DOHH2 (cell line): Measurements from ENCODE around the gene MVP.
"Not testable (repeated sequence)": the region's sequence is repeated elsewhere in the genome, so short reads cannot be mapped to it uniquely, and the experiment has no call there.

ENCODE experiments used
- H3F3A ChIP-seq: fragments of 200-600 bp; sonication (generic), shearing (Covaris generic); 2 replicates; pipeline ENCODE4 v1.6.0; 2016; ENCODE audit warnings: antibody characterized with exemption, mild to moderate bottlenecking; ENCODE audit not compliant: control insufficient read depth, insufficient read depth
- H3K27ac ChIP-seq: fragments of 200-600 bp; sonication (generic); 2 replicates; pipeline ENCODE4 v1.5.1; 2014; ENCODE audit warnings: low read depth, mild to moderate bottlenecking, low read length, moderate library complexity
- H3K27me3 ChIP-seq: fragments of 200-600 bp; sonication (generic); 2 replicates; pipeline ENCODE4 v1.6.1; 2014; ENCODE audit warnings: mild to moderate bottlenecking, low read length, mixed read lengths; ENCODE audit not compliant: control insufficient read depth
- H3K36me3 ChIP-seq: fragments of 200-600 bp; sonication (generic); 2 replicates; pipeline ENCODE4 v1.6.1; 2014; ENCODE audit warnings: mild to moderate bottlenecking, low read length, moderate library complexity, mixed read lengths; ENCODE audit not compliant: control insufficient read depth
- H3K4me1 ChIP-seq: fragments of 200-600 bp; sonication (generic); 2 replicates; pipeline ENCODE4 v1.6.1; 2014; ENCODE audit warnings: mild to moderate bottlenecking, low read length, mixed read lengths; ENCODE audit not compliant: control insufficient read depth
- H3K4me2 ChIP-seq: fragments of 200-600 bp; sonication (generic); 2 replicates; pipeline ENCODE4 v1.6.0; 2014; ENCODE audit warnings: mild to moderate bottlenecking, low read length, moderate library complexity
- H3K4me3 ChIP-seq: fragments of 200-600 bp; sonication (generic); 2 replicates; pipeline ENCODE4 v1.5.1; 2014; ENCODE audit warnings: mild to moderate bottlenecking, low read length, mixed read lengths
- H3K79me2 ChIP-seq: fragments of 200-600 bp; sonication (generic); 2 replicates; pipeline ENCODE4 v1.6.1; 2014; ENCODE audit warnings: mild to moderate bottlenecking, low read length, mixed read lengths; ENCODE audit not compliant: control insufficient read depth
- H3K9me2 ChIP-seq: fragments of 200-600 bp; sonication (generic); replicated peaks from 2 replicates; pipeline ENCODE4 v1.6.1; 2014; ENCODE audit warnings: mild to moderate bottlenecking, low read length, mixed read lengths; ENCODE audit not compliant: control insufficient read depth
- H3K9me3 ChIP-seq: fragments of 200-600 bp; sonication (generic); 2 replicates; pipeline ENCODE4 v1.6.1; 2014; ENCODE audit warnings: antibody characterized with exemption, low read length, mixed read lengths; ENCODE audit not compliant: control insufficient read depth, insufficient read depth
- H4K20me1 ChIP-seq: fragments of 200-600 bp; sonication (generic); 2 replicates; pipeline ENCODE4 v1.6.0; 2014; ENCODE audit warnings: low read depth, mild to moderate bottlenecking, antibody characterized with exemption, low read length, moderate library complexity; ENCODE audit not compliant: control insufficient read depth, insufficient read depth
- EZH2phosphoT487 ChIP-seq: fragments of 200-600 bp; sonication (generic); IDR thresholded peaks from 2 replicates; pipeline ENCODE4 v1.6.1; 2017; ENCODE audit warnings: borderline replicate concordance, mild to moderate bottlenecking, antibody characterized with exemption, low read length, moderate library complexity, mixed read lengths
- TF ChIP-seq, protein P1 (sequence below): fragments of 200-600 bp; sonication (generic); IDR thresholded peaks from one replicate; pipeline ENCODE4 v1.5.1; 2014; ENCODE audit warnings: antibody characterized with exemption, mild to moderate bottlenecking, low read depth, low read length; ENCODE audit not compliant: poor library complexity, severe bottlenecking

The MVP gene

DNA sequence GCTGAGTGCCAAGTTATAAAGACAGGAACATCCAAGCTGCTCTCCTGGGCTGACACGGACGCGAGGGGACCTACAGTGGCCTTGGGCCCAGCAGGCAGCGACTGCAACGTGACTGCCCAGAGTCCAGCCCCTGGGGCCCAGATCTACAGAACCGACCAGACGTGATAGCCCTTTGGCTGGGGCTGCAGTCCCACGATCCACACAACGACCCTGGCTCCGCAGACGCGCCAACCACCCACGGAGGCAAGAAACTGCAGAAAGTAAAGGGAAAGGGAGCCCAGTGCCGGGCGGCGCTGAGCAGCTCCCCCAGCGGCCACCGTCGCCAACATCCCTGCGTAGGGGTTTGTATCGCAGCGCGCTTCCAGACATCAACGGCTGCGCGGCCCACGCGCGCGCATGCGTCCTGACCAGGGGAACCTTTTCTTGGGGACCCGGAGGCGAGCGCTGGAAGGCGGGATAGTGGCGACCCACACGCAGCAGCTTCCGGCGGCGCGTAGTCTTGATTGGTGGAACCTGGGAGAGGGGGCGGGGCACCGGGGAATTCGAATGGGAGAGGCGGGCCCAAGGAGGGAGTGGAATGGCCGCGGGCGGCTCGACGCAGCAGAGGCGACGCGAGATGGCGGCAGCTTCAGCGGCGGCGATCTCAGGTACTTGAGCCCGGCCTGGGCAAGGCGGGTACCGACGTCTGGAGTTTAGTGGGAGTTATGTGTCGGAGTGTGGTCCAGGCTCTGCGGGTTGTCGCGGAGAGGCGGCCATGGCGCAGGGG lies 29.9 kb upstream of the MVP start, which contains the start of gene KIF22:
TSS of gene KIF22 (plus strand) at position 569 of the 766 bp plus-strand sequence. CDS start at position 578, 9 bp downstream.
- H3K9me3 ChIP-seq, result no peaks in the 10 kb centered on the region
- peaks cover 33% of the 10 kb centered on the region for H3K4me1 ChIP-seq
- H3K27me3 ChIP-seq, result no peaks in the 10 kb centered on the region
- peak within 1 kb of the TSS; percentile 61 for H3K27ac ChIP-seq
- peaks cover 19% of the 10 kb centered on the region; the same call in 1 of the 2 replicates for H4K20me1 ChIP-seq
- no peak for TF ChIP-seq EZH2phosphoT487
- TF ChIP-seq, protein P1, sequence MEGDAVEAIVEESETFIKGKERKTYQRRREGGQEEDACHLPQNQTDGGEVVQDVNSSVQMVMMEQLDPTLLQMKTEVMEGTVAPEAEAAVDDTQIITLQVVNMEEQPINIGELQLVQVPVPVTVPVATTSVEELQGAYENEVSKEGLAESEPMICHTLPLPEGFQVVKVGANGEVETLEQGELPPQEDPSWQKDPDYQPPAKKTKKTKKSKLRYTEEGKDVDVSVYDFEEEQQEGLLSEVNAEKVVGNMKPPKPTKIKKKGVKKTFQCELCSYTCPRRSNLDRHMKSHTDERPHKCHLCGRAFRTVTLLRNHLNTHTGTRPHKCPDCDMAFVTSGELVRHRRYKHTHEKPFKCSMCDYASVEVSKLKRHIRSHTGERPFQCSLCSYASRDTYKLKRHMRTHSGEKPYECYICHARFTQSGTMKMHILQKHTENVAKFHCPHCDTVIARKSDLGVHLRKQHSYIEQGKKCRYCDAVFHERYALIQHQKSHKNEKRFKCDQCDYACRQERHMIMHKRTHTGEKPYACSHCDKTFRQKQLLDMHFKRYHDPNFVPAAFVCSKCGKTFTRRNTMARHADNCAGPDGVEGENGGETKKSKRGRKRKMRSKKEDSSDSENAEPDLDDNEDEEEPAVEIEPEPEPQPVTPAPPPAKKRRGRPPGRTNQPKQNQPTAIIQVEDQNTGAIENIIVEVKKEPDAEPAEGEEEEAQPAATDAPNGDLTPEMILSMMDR, result peak; percentile 76
- peaks cover 47% of the 10 kb centered on the region for H3K36me3 ChIP-seq
- no peaks in the 10 kb centered on the region; the same call in 1 of the 2 replicates for H3F3A ChIP-seq
- H3K79me2 ChIP-seq, result peaks cover 48% of the 10 kb centered on the region
- peak within 1 kb of the TSS; percentile 89 for H3K4me2 ChIP-seq
- no peaks in the 10 kb centered on the region for H3K9me2 ChIP-seq
- H3K4me3 ChIP-seq, result peak within 1 kb of the TSS; percentile 91

DNA sequence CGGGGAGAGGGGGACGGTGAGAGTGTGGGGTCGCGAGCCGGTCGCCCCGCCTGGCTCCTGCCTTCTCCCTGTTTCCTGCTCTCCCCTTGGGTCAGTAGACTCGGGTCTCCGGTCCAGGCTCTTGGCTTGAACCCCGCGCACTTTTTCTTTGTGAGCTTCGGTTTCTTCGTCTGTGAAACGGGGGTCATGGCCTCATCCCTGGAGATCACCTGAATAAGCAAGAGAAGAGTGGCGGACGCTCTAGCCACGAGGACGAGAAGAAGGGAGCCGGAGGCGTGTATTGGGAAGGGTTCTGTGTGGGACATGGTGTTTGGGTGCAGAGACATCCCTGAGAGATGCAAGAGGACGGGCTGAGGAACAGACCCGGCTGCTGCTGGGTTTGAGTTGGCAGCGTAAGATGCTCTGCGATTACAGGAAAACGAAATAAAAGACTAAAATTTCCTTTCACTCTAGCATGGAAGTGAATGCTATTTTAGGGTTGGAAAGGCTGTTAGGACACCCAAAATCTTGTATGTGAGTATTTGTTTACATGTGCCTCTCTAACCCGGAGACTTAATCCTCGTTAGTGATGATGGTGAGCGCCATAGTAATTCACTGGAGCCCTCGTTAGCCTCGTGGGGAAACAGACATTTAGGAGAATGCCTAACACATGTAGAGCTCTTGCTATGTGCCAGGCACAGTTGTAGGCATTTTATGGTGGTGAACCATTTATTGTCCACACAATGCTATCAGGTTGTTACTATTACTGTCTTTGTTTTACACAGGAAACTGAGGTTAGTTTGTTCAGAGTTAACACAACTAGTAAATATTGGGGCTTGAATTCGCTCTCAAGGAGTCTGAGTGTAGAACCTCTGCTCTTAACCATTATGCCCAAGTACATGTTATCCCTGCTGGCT lies 29.1 kb upstream of the MVP start:
- H3K79me2 ChIP-seq, result peaks cover 57% of the 10 kb centered on the region
- peak overlapping the region; percentile 61 for H3K27ac ChIP-seq
- TF ChIP-seq EZH2phosphoT487, result no peak
- TF ChIP-seq, protein P1, result no peak
- peaks cover 19% of the 10 kb centered on the region; the same call in 1 of the 2 replicates for H4K20me1 ChIP-seq
- H3K27me3 ChIP-seq, result no peaks in the 10 kb centered on the region
- no peaks in the 10 kb centered on the region; the same call in 1 of the 2 replicates for H3F3A ChIP-seq
- peaks cover 55% of the 10 kb centered on the region for H3K36me3 ChIP-seq
- H3K4me3 ChIP-seq, result peak overlapping the region; percentile 91
- H3K9me2 ChIP-seq, result no peaks in the 10 kb centered on the region
- no peaks in the 10 kb centered on the region for H3K9me3 ChIP-seq
- peaks cover 33% of the 10 kb centered on the region for H3K4me1 ChIP-seq
- H3K4me2 ChIP-seq, result peak overlapping the region; percentile 87

GRCh38 chr16:29791845-29792807 lies 28.1 kb upstream of the MVP start:
- TF ChIP-seq, protein P1, result no peak
- no peak for TF ChIP-seq EZH2phosphoT487
- H3K4me1 ChIP-seq, result peaks cover 33% of the 10 kb centered on the region
- H3K36me3 ChIP-seq, result peaks cover 65% of the 10 kb centered on the region
- no peaks in the 10 kb centered on the region; the same call in 1 of the 2 replicates for H3F3A ChIP-seq
- no peaks in the 10 kb centered on the region for H3K9me2 ChIP-seq
- H3K4me3 ChIP-seq, result peak overlapping the region; percentile 91
- H3K27ac ChIP-seq, result peak overlapping the region; percentile 61
- H3K79me2 ChIP-seq, result peaks cover 66% of the 10 kb centered on the region
- H4K20me1 ChIP-seq, result peaks cover 22% of the 10 kb centered on the region; the same call in 1 of the 2 replicates
- no peaks in the 10 kb centered on the region for H3K9me3 ChIP-seq
- H3K27me3 ChIP-seq, result no peaks in the 10 kb centered on the region
- peak overlapping the region; percentile 87 for H3K4me2 ChIP-seq

- Histone ChIP-seq H3K79me2 (peaks cover 69% of the 10 kb centered on the region), H3K36me3 (peaks cover 75% of the 10 kb centered on the region), H4K20me1 (peaks cover 22% of the 10 kb centered on the region; the same call in 1 of the 2 replicates), H3K4me1 (peaks cover 33% of the 10 kb centered on the region), H3K4me3 (peak overlapping the region; percentile 91; the same call in 1 of the 2 replicates), H3K4me2 (peak overlapping the region; percentile 87)
- H3K9me2 ChIP-seq, H3K9me3 ChIP-seq, H3K27me3 ChIP-seq, H3F3A ChIP-seq, H3K27ac ChIP-seq: not testable (repeated sequence)
These were observed 27.1 kb upstream of the MVP start for GRCh38 chr16:29793153-29793552.
